Cortex of kidney (tissue), 1 donor: ENCODE measurements around the gene PKD1L1.

Experiments
- DNase-seq: peaks from one replicate; lab custom pipeline; 2025; lab: John Stamatoyannopoulos, UW

The PKD1L1 gene

GRCh38 chr7:47792521-47793121 is 155.6 kb downstream of the PKD1L1 start:
- DNase-seq: no peak

GRCh38 chr7:47791682-47792081 is 156.6 kb downstream of the PKD1L1 start:
- no peak for DNase-seq

DNA sequence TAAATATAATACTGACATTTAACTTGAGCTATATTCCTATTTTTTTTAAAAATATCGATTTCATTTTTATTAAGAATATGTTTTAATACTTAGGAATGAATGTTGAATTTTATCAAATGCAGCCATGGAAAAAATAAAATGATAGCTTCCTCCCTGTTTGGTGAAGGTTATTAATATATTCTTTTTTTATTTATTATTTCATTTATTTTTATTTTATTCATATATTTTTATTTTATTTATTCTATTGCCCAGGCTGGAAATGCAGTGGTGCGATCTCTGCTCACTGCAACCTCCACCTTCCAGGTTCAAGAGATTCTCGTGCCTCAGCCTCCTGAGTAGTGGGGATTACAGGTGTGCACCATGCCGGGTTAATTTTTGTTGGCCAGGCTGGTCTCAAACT is 160.2 kb downstream of the PKD1L1 start:
- no peak for DNase-seq

- DNase-seq: no peak
These were observed 160.8 kb downstream of the PKD1L1 start for GRCh38 chr7:47787249-47788069.

GRCh38 chr7:47786557-47787248 is 161.6 kb downstream of the PKD1L1 start:
- DNase-seq: no peak

DNA sequence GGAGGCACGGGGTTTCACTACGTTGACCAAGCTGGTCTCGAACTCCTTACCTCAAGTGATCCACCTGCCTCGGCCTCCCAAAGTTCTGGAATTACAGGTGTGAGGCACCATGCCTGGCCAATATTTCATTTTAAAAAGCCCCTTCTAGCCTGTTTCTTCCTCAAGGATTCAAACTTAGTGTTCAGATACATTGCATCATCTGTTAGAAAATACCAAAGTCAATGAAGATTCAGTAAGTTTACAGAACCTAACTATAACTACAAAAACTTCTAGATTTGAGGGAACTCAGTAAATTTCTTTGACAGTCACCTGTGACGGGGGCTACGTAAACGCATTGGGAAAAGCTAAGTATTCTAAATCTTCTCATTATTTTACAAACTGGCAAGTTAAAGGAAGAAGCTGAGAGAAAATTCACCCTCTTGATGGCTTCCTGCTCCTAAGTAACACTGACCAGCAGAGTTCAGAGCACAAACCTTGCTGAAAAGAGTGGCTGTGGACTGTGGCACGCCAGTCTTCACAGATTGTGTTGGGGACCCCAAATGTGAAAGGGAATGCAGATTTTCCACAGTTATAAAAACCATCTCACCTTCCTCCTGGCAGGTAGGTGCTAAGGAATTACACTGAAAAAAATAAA is 162.2 kb downstream of the PKD1L1 start:
- DNase-seq: no peak

DNA sequence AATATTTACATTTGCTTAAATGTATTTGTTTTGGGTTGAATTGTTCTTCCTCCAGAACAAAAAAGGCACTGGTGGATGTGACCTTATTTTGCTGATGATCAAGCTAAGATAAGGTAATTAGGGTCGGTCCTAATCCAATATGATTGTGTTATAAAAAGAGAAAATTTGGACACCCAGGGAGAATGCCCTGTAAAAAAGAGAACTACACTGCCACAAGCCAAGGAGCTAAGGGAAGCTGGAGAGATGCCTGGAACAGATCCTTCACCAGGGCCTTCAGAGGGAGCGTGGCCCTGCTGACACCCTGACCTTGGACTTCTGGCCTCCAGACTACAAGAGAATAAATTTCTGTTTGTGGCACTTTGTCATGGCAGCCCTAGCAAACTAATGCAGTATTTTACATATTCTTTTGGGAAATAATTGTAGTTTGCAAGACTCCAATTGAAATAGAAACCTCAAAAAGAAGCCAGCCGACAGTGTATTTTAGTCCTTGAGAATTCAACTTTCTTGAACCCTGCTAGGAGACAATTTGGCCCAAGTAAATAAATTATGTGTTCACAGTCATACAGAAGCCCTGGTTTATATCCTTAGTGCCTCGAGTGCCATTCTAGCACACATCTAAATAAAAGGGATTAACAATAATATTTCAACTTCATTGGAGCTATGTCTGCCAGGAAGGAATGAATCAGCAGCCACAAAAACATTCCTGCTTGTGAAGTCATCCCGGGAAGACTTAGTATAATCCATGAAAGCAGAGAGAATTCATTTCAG is 164.6 kb downstream of the PKD1L1 start:
- no peak for DNase-seq

- no peak for DNase-seq
These were observed 165.5 kb downstream of the PKD1L1 start for GRCh38 chr7:47782792-47783191.

DNA sequence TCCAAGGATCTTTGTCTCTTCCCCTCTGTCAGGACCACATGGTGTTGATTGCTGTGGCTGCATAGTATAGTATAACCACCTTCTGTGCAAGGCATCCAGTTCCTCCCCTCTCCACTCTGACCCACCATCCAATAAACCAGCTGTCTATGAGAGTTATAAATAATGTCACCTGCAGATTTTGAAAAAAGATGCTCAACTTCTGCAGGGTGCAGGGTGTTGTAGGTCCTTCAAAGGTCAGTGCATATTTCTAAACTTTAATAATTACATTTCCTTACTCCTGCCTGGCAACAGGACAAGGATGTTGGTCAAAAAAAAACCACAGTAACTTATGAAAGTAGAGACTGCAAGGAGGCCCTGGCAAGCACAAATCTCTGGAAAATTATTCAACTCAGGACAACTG is 166.2 kb downstream of the PKD1L1 start:
- DNase-seq: no peak

GRCh38 chr7:47780555-47780954 is 167.7 kb downstream of the PKD1L1 start:
- no peak for DNase-seq

DNA sequence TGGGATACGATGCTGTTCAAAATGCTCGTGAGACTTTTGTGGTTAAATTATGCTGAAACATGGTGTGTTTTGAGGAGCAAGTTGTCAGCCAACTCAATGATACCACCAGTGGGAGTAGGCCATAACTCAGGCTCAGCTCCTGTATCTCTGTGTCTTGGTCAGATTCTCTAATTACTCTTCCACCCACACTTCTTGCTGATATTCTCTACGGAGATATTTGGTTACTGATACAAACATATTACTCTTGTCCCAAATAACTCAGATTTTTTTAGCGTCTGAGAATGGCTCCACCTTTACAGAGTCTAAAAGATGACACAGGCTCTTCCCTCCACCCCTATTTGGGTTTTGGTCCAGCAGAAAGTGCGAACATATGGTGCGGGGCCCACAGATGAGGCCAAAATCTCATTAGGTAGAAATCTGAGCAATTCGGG is 168.9 kb downstream of the PKD1L1 start:
- DNase-seq: no peak

GRCh38 chr7:47778153-47778661 is 170.1 kb downstream of the PKD1L1 start:
- DNase-seq: no peak

GRCh38 chr7:47777531-47778152 is 170.6 kb downstream of the PKD1L1 start:
- no peak for DNase-seq

DNA sequence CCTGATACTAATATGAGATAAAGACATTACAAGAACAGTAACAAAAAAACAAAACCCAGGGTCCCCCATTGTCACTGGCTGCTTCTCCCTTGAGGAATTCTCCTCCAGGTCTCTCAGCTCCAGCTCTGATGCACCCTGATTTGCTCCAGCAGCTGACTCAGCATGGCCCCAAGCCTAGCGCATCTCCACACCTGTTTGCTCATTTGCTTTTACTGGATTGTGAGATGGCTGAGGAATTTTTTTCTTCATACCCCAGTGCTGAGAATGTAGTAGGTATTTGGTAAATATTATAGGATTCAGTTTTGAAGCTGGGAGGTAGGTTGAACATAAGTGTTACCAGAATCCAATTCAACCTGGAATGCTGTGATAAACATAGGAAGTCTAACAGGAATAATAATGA is 171.9 kb downstream of the PKD1L1 start:
- no peak for DNase-seq

DNA sequence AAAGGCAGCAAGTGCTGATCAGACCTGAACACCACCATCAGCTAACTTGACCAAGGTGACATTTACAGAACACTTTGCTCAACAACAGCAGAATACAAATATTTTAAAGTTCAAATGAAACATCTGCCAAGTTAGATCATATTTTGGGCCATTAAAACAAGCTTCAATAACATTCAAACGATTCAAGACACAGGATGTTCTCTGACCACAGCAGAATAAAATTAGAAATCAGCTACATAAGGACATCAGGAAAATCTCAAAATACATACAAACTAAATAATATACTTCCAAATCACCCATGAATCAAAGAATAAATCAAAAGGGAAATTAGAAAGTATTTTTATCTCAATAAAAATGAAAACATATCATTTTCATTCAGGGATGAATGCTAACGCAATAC is 173.0 kb downstream of the PKD1L1 start:
- DNase-seq: no peak

GRCh38 chr7:47772492-47772891 is 175.8 kb downstream of the PKD1L1 start:
- no peak for DNase-seq

DNA sequence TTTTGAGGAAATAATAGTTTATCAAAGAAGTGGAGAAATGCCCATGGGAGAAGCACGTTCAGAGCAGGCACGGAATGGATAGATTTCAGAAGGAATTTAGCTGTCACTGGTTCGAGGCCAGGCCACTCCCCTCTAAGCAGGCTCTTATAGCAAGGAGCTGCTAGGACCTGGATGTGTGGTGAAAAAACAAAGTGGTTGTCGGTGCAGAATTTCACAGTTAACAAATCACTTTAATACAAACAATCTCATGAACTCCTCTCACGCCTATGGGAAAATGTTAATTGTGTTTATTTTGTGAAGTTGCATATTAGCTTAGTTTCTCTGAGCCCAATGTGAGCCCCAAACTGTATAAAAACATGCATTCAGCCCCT is 176.3 kb downstream of the PKD1L1 start:
- DNase-seq: no peak

- DNase-seq: no peak
These were observed 176.8 kb downstream of the PKD1L1 start for GRCh38 chr7:47771336-47771989.

GRCh38 chr7:47766126-47766525 is 182.1 kb downstream of the PKD1L1 start:
- DNase-seq: no peak

DNA sequence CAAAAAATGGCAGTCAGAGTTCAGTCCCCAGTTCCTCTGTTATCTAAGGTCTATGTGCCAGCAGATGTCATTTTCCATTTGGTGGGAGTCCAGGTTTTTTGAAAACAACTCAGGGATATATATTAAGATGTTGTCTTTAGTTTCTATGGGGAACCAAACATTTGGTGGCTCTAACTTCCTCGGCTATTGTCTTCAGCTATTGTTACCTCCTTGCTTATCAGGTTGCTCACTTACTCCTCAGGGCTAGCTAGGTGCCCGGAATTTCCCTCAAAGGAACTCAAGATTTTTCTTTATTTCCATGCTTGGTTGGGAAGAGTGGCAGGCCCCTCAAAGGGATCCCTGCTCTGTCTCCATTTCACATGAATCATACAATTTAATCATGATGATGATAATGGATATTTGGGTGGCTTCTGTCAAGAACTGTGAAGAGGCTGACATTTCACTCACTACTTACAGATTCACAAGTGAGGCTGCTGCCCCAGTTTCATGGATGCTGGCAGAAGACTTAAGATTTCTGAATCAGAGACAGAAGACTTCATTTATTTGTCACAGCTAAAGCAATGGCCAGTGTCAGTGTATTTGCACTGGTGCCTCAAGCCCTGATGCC is 182.8 kb downstream of the PKD1L1 start:
- no peak for DNase-seq
